ENCODE data around the gene GAL3ST2.
A peak's percentile ranks its signal among the peaks of the same experiment; 100 is the strongest.
"Not testable (repeated sequence)": the region's sequence is repeated elsewhere in the genome, so short reads cannot be mapped to it uniquely, and the experiment has no call there.

The GAL3ST2 gene

GRCh38 chr2:241810307-241811200 is 33.9 kb downstream of the GAL3ST2 start:
- DNase-seq, result no peak

DNA sequence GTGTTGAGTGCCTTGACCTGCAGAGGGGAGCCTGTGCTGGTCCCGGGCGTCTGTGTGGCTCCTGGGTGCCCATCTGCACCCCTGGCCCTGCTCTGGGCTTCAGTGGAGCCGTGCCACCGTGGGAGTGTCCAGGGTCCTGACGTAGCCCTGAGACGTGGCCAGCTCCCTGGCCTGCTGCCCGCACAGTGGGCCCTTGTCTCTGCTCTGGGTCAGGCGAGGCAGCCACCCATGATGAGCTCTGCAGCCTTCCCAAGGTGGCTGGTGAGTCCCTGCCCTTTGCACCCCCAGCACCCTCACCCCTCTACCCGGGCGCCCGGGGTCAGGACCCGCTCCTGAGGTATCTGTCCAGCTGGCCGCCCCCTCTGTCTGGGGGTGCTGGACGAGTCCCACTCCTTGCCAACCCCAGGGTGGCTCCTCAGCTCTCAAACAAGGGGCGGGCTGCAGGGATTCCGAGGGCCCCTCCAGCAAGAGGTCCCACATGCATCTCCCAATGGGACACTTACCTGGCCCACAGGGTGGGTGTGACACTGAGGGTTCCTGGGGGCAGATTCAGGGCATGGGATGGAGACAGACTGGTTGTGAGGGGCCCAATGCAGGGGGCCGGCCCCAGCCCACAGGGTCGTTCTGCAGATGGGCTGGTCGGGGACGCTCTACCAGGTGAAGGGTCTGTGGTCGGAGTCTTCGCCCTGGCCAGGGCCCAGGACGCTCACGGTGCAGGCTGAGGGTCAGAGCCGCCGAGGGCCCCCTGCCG is 34.8 kb downstream of the GAL3ST2 start:
- DNase-seq, result no peak

- DNase-seq, result no peak
Measured at GRCh38 chr2:241811952-241812729, 35.5 kb downstream of the GAL3ST2 start.

DNA sequence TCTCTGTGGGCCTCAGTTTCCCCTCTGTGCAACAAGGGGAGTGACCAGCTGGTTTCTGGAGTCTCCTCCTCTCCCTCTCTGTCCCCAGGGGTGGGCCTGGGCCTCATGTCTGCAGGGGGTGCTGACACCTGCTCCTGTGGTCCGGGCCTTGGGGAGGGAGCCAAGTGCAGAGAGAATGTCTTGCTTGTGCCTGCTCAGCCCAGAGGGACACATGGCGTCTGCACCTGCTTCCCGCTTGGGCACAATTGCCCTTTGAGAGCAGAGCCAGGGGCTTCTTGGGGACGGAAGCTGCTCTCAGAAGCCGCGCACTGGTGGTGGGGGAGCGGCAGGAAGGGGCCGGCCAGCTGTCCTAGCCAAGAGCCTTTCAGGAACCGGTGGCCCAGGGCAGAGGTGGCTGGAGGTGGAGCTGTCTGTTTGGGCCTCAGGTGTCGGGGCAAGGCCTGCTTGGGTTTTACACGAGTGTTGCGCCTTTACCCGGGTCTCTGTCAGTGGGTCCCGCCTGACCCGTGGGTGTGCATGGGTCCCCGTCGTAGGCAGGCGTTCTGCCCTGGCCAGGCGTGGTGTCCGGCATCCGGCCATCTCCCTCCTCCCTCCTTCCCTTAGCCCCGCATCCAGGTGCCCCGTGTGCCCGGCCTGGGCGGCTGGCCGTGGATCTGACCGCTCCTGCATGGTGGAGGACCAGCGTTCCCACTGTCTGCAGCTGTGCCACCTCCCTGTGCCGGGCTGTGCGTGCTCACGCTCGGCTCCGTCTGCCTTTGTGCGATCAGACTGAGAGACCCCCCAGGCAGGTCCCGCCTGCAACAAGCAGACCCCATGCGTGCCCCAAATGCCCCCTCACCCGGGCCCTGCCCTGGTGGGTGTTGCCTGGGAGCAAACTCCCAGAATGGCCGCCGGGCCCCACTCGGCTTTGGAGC is 36.4 kb downstream of the GAL3ST2 start:
- DNase-seq, result no peak

GRCh38 chr2:241813644-241814392 is 37.2 kb downstream of the GAL3ST2 start:
- peak; percentile 46 for DNase-seq

DNA sequence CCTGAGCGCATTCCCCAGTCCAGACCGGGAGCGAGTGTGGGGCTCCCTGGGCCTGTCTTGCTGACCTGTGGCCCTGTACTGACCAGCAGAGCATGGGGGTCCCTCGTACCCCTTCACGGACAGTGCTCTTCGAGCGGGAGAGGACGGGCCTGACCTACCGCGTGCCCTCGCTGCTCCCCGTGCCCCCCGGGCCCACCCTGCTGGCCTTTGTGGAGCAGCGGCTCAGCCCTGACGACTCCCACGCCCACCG is 37.7 kb downstream of the GAL3ST2 start:
- DNase-seq, result no peak

DNA sequence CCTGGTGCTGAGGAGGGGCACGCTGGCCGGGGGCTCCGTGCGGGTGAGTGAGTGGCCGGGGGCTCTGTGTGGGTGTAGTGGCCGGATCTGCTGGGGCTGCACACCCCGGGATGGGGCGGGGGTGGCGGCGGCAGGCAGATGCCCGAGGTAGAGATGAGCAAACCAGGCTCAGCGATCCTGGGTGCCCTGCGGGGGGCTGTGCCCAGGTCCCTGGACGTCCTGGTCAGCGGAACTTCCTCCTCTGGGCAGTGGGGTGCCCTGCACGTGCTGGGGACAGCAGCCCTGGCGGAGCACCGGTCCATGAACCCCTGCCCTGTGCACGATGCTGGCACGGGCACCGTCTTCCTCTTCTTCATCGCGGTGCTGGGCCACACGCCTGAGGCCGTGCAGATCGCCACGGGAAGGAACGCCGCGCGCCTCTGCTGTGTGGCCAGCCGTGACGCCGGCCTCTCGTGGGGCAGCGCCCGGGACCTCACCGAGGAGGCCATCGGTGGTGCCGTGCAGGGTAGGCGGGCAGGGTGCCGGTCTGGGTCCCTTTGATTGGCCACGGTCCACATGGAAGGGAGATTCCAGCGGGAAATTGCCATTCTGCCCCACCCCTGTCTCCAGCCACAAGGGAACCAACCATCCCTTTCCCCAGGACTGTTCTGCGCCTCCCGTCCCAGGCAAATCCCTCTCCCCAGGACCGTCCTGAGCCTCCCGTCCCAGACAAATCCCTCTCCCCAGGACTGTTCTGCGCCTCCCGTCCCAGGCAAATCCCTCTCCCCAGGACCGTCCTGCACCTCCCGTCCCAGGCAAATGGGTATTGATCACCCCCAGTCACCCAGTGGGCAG is 38.2 kb downstream of the GAL3ST2 start:
- DNase-seq, result no peak

DNA sequence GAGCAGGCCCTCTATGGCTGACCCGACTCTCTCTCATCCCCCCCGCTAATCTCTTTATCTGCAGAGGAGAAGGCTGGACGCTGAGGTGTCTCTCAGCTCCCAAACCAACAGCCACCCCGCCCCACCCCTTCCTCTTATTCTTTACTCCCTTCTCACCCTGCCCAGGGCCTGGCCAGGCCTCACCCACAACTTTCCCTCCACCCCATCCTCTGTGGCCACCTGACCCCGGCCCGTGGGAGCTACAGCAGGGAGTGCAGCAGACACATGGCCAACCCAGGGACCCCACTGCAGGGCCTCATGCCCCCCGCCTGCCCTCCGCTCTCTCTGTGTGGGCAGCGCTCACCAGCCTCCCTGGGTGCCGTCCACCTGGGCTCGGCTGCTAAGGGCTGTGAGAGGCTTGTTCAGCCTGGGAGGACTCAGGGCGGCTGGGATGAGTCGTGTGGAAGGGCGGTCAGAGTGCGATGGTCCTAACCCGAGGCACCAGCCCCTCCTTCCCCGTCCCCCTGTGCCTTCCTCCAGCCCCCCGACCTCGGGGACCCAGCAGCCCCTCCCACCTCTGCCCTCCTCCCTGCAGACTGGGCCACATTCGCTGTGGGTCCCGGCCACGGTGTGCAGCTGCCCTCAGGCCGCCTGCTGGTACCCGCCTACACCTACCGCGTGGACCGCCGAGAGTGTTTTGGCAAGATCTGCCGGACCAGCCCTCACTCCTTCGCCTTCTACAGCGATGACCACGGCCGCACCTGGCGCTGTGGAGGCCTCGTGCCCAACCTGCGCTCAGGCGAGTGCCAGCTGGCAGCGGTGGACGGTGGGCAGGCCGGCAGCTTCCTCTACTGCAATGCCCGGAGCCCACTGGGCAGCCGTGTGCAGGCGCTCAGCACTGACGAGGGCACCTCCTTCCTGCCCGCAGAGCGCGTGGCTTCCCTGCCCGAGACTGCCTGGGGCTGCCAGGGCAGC is 39.1 kb downstream of the GAL3ST2 start:
- DNase-seq, result no peak

- DNase-seq, result no peak
Measured at GRCh38 chr2:241816431-241817121, 40.0 kb downstream of the GAL3ST2 start.

DNA sequence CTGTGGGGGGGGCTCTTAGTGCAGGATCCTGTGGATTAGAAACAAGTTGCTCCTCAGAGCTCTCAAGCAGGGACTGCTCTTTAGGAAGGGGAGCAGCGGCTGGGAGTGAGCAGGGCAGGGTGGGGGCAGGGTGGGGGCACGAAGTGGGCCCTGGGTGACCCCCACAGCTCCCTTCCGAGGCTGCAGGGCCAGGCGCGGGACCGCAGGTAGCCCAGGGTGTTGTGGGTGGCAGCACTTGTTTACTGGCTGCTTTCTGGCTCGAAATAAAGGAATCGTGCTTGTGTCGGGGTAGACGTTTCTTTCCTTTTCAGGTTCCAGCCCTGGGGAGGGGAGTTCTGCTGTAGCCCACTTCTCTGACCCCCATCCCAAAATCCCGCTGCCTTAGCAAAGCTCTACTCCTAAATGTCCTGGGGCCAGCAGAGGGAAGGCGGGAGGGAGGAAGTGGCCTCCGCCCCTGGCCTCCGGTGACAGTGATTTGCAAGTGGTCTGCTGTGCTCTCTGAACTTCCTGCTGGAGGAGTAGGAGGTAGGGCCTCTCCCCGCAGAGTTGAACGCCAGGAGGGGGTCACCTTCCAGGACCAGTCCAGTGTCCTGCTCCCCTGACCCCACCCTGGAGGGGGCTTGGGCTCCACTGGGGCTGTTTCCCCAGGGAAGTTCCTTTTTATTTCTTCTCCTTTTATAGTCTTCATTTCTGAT is 40.7 kb downstream of the GAL3ST2 start:
- peak; percentile 20 for DNase-seq

DNA sequence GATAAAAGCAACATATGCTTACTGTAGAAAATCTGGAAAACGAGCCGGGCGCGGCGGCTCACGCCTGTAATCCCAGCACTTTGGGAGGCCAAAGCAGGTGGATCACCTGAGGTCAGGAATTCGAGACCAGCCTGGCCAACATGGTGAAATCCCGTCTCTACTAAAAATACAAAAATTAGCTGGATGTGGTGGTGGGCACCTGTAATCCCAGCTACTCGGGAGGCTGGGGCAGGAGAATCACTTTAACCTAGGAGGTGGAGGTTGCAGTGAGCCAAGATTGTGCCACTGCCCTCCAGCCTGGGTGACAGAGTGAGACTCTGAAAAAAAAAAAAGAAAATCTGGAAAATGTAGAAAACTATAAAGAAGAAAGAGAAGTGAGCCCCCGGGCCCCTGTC is 41.2 kb downstream of the GAL3ST2 start:
- DNase-seq, result not testable (repeated sequence)

GRCh38 chr2:241818229-241818942 is 41.8 kb downstream of the GAL3ST2 start:
- DNase-seq, result no peak

GRCh38 chr2:241818943-241819270 is 42.3 kb downstream of the GAL3ST2 start:
- no peak for DNase-seq

DNA sequence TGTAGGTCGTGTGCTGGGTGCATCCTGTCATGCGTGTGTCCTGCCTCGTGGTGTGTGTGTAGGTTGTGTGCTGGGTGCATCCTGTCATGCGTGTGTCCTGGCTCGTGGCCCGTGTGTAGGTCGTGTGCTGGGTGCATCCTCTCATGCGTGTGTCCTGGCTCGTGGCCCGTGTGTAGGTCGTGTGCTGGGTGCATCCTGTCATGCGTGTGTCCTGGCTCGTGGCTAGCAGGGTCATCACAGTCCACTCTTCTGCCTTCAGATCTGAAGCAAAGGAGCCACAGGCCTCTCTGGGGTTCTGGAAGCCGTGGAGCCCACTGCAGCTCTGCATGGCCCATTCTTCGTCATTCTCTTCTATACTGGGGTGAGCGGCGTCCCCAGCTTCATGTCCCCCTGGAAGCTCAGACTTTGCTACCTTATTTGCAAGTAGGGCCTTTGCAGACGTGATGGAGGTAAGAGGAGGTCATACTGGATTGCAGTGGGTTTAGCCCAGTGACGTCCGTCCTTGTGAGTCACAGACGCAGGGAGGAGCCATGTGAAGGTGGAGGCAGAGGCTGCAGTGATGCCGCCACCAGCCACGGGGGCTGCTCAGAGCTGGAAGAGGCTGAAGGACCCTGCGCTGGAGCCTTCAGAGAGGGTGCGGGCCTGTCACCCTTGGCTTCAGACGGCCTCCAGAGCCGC is 43.5 kb downstream of the GAL3ST2 start:
- DNase-seq, result not testable (repeated sequence)

GRCh38 chr2:241820625-241821384 is 44.2 kb downstream of the GAL3ST2 start:
- no peak for DNase-seq

Data from CD4-positive, alpha-beta T cell treated with Interleukin-12 subunit alpha and Interleukin-12 subunit beta, for 1 hour (primary cell).